ENCODE measurements around the gene PMPCA.

Gene PMPCA

GRCh38 chr9:136372561-136373299 is 37.7 kb upstream of the PMPCA start:
- DNase-seq (ENCODE audit: low read depth, low spot score): no peak
- no peak overlapping the region for H3K4me3 ChIP-seq (ENCODE audit: low read length)

GRCh38 chr9:136373300-136374182 is 36.9 kb upstream of the PMPCA start, which contains the start of gene CARD9:
Gene CARD9 (minus strand): TSS chr9:136373669. CDS start chr9:136372078, 1,591 bp downstream.
- no peak for DNase-seq (ENCODE audit: low read depth, low spot score)
- H3K4me3 ChIP-seq (ENCODE audit: low read length): no peak within 1 kb of the TSS

- no peak overlapping the region for H3K4me3 ChIP-seq (ENCODE audit: low read length)
- no peak for DNase-seq (ENCODE audit: low read depth, low spot score)
Measured at GRCh38 chr9:136374183-136374575, 36.3 kb upstream of the PMPCA start.

GRCh38 chr9:136375096-136375495 is 35.4 kb upstream of the PMPCA start:
- no peak for DNase-seq (ENCODE audit: low read depth, low spot score)
- no peak overlapping the region for H3K4me3 ChIP-seq (ENCODE audit: low read length)

GRCh38 chr9:136376457-136376856 is 34.0 kb upstream of the PMPCA start:
- no peak for DNase-seq (ENCODE audit: low read depth, low spot score)
- H3K4me3 ChIP-seq (ENCODE audit: low read length): no peak overlapping the region

GRCh38 chr9:136377341-136378169 is 32.9 kb upstream of the PMPCA start:
- DNase-seq (ENCODE audit: low read depth, low spot score): no peak
- no peak overlapping the region for H3K4me3 ChIP-seq (ENCODE audit: low read length)

- no peak for DNase-seq (ENCODE audit: low read depth, low spot score)
- H3K4me3 ChIP-seq (ENCODE audit: low read length): no peak overlapping the region
Measured at GRCh38 chr9:136378170-136379002, 32.1 kb upstream of the PMPCA start.

- DNase-seq (ENCODE audit: low read depth, low spot score): no peak
- no peak overlapping the region for H3K4me3 ChIP-seq (ENCODE audit: low read length)
Measured at GRCh38 chr9:136379003-136379287, 31.5 kb upstream of the PMPCA start.

- no peak for DNase-seq (ENCODE audit: low read depth, low spot score)
Measured at GRCh38 chr9:136379401-136379800, 31.1 kb upstream of the PMPCA start.

GRCh38 chr9:136379891-136380290 is 30.6 kb upstream of the PMPCA start:
- DNase-seq (ENCODE audit: low read depth, low spot score): no peak
- H3K4me3 ChIP-seq (ENCODE audit: low read length): no peak overlapping the region

More at GRCh38 chr9:136379401-136379800, 31.1 kb upstream of the PMPCA start:
- no peak overlapping the region for H3K4me3 ChIP-seq (ENCODE audit: low read length)

GRCh38 chr9:136380381-136380780 is 30.1 kb upstream of the PMPCA start:
- H3K4me3 ChIP-seq (ENCODE audit: low read length): no peak overlapping the region
- DNase-seq (ENCODE audit: low read depth, low spot score): no peak

- DNase-seq (ENCODE audit: low read depth, low spot score): no peak
- H3K4me3 ChIP-seq (ENCODE audit: low read length): no peak overlapping the region
Measured at GRCh38 chr9:136381311-136381710, 29.1 kb upstream of the PMPCA start.

- H3K4me3 ChIP-seq (ENCODE audit: low read length): no peak overlapping the region
- DNase-seq (ENCODE audit: low read depth, low spot score): no peak
Measured at GRCh38 chr9:136381966-136382513, 28.4 kb upstream of the PMPCA start.

- no peak overlapping the region for H3K4me3 ChIP-seq (ENCODE audit: low read length)
- no peak for DNase-seq (ENCODE audit: low read depth, low spot score)
Measured at GRCh38 chr9:136383436-136383835, 27.0 kb upstream of the PMPCA start.

GRCh38 chr9:136385015-136385414 is 25.4 kb upstream of the PMPCA start:
- DNase-seq (ENCODE audit: low read depth, low spot score): peak; percentile 76
- H3K4me3 ChIP-seq (ENCODE audit: low read length): no peak overlapping the region

- no peak for DNase-seq (ENCODE audit: low read depth, low spot score)
- no peak overlapping the region for H3K4me3 ChIP-seq (ENCODE audit: low read length)
Measured at GRCh38 chr9:136386018-136386417, 24.4 kb upstream of the PMPCA start.

- no peak for DNase-seq (ENCODE audit: low read depth, low spot score)
- no peak overlapping the region for H3K4me3 ChIP-seq (ENCODE audit: low read length)
Measured at GRCh38 chr9:136387217-136387616, 23.2 kb upstream of the PMPCA start.

- peak; percentile 68 for DNase-seq (ENCODE audit: low read depth, low spot score)
- H3K4me3 ChIP-seq (ENCODE audit: low read length): no peak overlapping the region
Measured at GRCh38 chr9:136389396-136389795, 21.1 kb upstream of the PMPCA start.
